ENCODE measurements around the gene PELO.

The PELO gene

GRCh38 chr5:52808316-52808901 lies 20.7 kb downstream of the PELO start:
- CTCF ChIA-PET, result no interaction called here
- POLR2A ChIA-PET, result interaction anchor here (1.1 kb wide), 1 partner anchor 9 kb away, joined by 3 read pairs; no protein-coding TSS in a partner anchor
- no peak for DNase-seq (ENCODE audit: extremely low spot score)
- TF ChIP-seq FOXM1 (IDR thresholded peaks at IDR 0.05; ENCODE audit: borderline replicate concordance) (no peak), ARNT (IDR thresholded peaks at IDR 0.05) (no peak), FOXK2 (IDR thresholded peaks at IDR 0.05) (no peak)

GRCh38 chr5:52809884-52810283 lies 22.2 kb downstream of the PELO start:
- POLR2A ChIA-PET, result no interaction called here
- TF ChIP-seq ARNT (IDR thresholded peaks at IDR 0.05) (no peak), FOXK2 (IDR thresholded peaks at IDR 0.05) (no peak), FOXM1 (IDR thresholded peaks at IDR 0.05; ENCODE audit: borderline replicate concordance) (no peak), TARDBP (IDR thresholded peaks at IDR 0.05) (no peak), FOXA1 (IDR thresholded peaks at IDR 0.05) (no peak), SUZ12 (IDR thresholded peaks at IDR 0.05) (no peak), ELF4 (IDR thresholded peaks at IDR 0.05) (no peak), ZNF384 (IDR thresholded peaks at IDR 0.05) (no peak), SP1 (IDR thresholded peaks at IDR 0.05) (no peak), HDGF (IDR thresholded peaks at IDR 0.05; ENCODE audit: borderline replicate concordance) (no peak), PKNOX1 (IDR thresholded peaks at IDR 0.05) (no peak), BHLHE40 (IDR thresholded peaks at IDR 0.05; ENCODE audit: borderline replicate concordance) (no peak)
- DNase-seq (ENCODE audit: extremely low spot score), result no peak
- CTCF ChIA-PET, result interaction anchor here (1.2 to 1.4 kb wide), 2 partner anchors 22 to 117 kb away, joined by 3 read pairs; no protein-coding TSS in a partner anchor

- CTCF ChIA-PET, result interaction anchor here (1.2 to 1.4 kb wide), 2 partner anchors 22 to 117 kb away, joined by 3 read pairs; no protein-coding TSS in a partner anchor
- POLR2A ChIA-PET, result no interaction called here
- no peak for DNase-seq (ENCODE audit: extremely low spot score)
- TF ChIP-seq FOXK2 (IDR thresholded peaks at IDR 0.05), result no peak
- no peak for TF ChIP-seq ARNT (IDR thresholded peaks at IDR 0.05)
- no peak for TF ChIP-seq CTBP1 (IDR thresholded peaks at IDR 0.05; ENCODE audit: borderline replicate concordance)
- no peak for TF ChIP-seq HDGF (IDR thresholded peaks at IDR 0.05; ENCODE audit: borderline replicate concordance)
- no peak for TF ChIP-seq TARDBP (IDR thresholded peaks at IDR 0.05)
- no peak for TF ChIP-seq L3MBTL2 (conservative IDR thresholded peaks at IDR 0.05)
- no peak for TF ChIP-seq FOXM1 (IDR thresholded peaks at IDR 0.05; ENCODE audit: borderline replicate concordance)
- no peak for TF ChIP-seq PKNOX1 (IDR thresholded peaks at IDR 0.05)
- TF ChIP-seq SP1 (IDR thresholded peaks at IDR 0.05), result no peak
- TF ChIP-seq ELF4 (IDR thresholded peaks at IDR 0.05), result no peak
- TF ChIP-seq LEF1 (IDR thresholded peaks at IDR 0.05; ENCODE audit: borderline replicate concordance), result no peak
- no peak for TF ChIP-seq FOXA1 (IDR thresholded peaks at IDR 0.05)
- no peak for TF ChIP-seq ZNF384 (IDR thresholded peaks at IDR 0.05)
- no peak for TF ChIP-seq NFRKB (IDR thresholded peaks at IDR 0.05)
- TF ChIP-seq SUZ12 (IDR thresholded peaks at IDR 0.05), result no peak
Measured at GRCh38 chr5:52810426-52810825, 22.7 kb downstream of the PELO start.

- TF ChIP-seq LEF1 (IDR thresholded peaks at IDR 0.05; ENCODE audit: borderline replicate concordance), result no peak
- no peak for TF ChIP-seq HDGF (IDR thresholded peaks at IDR 0.05; ENCODE audit: borderline replicate concordance)
- TF ChIP-seq FOXK2 (IDR thresholded peaks at IDR 0.05), result no peak
- TF ChIP-seq NFRKB (IDR thresholded peaks at IDR 0.05), result no peak
- TF ChIP-seq ELF4 (IDR thresholded peaks at IDR 0.05), result no peak
- TF ChIP-seq SUZ12 (IDR thresholded peaks at IDR 0.05), result no peak
- TF ChIP-seq CTBP1 (IDR thresholded peaks at IDR 0.05; ENCODE audit: borderline replicate concordance), result no peak
- no peak for TF ChIP-seq ARNT (IDR thresholded peaks at IDR 0.05)
- no peak for TF ChIP-seq ZNF384 (IDR thresholded peaks at IDR 0.05)
- no peak for TF ChIP-seq FOXM1 (IDR thresholded peaks at IDR 0.05; ENCODE audit: borderline replicate concordance)
- TF ChIP-seq TARDBP (IDR thresholded peaks at IDR 0.05), result no peak
- no peak for TF ChIP-seq SP1 (IDR thresholded peaks at IDR 0.05)
- no peak for TF ChIP-seq PKNOX1 (IDR thresholded peaks at IDR 0.05)
- TF ChIP-seq L3MBTL2 (conservative IDR thresholded peaks at IDR 0.05), result no peak
- TF ChIP-seq BHLHE40 (IDR thresholded peaks at IDR 0.05; ENCODE audit: borderline replicate concordance), result no peak
- POLR2A ChIA-PET, result interaction anchor here (1.4 to 1.6 kb wide), 2 partner anchors 10 to 12 kb away, joined by 5 read pairs; no protein-coding TSS in a partner anchor
- CTCF ChIA-PET, result interaction anchor here (0.8 to 1.2 kb wide), 2 partner anchors 21 to 104 kb away, joined by 3 read pairs; no protein-coding TSS in a partner anchor
- DNase-seq (ENCODE audit: extremely low spot score), result no peak
Measured at GRCh38 chr5:52811067-52811749, 23.5 kb downstream of the PELO start.

- TF ChIP-seq TARDBP (IDR thresholded peaks at IDR 0.05), result no peak
- TF ChIP-seq LEF1 (IDR thresholded peaks at IDR 0.05; ENCODE audit: borderline replicate concordance), result no peak
- TF ChIP-seq ARNT (IDR thresholded peaks at IDR 0.05), result no peak
- no peak for TF ChIP-seq SUZ12 (IDR thresholded peaks at IDR 0.05)
- TF ChIP-seq HDGF (IDR thresholded peaks at IDR 0.05; ENCODE audit: borderline replicate concordance), result no peak
- no peak for TF ChIP-seq CTBP1 (IDR thresholded peaks at IDR 0.05; ENCODE audit: borderline replicate concordance)
- TF ChIP-seq ELF4 (IDR thresholded peaks at IDR 0.05), result no peak
- no peak for TF ChIP-seq FOXM1 (IDR thresholded peaks at IDR 0.05; ENCODE audit: borderline replicate concordance)
- TF ChIP-seq ZNF384 (IDR thresholded peaks at IDR 0.05), result no peak
- TF ChIP-seq PKNOX1 (IDR thresholded peaks at IDR 0.05), result no peak
- no peak for TF ChIP-seq BHLHE40 (IDR thresholded peaks at IDR 0.05; ENCODE audit: borderline replicate concordance)
- TF ChIP-seq NFRKB (IDR thresholded peaks at IDR 0.05), result no peak
- POLR2A ChIA-PET, result no interaction called here
- CTCF ChIA-PET, result interaction anchor here (0.7 kb wide), 1 partner anchor 1199 kb away, joined by 3 read pairs; no protein-coding TSS in a partner anchor
- no peak for DNase-seq (ENCODE audit: extremely low spot score)
Measured at GRCh38 chr5:52814352-52815148, 26.8 kb downstream of the PELO start.

Measured in HEK293T (cell line).